Inflammatory macrophage (primary cell): ENCODE data around the gene TLR8.

Experiments
- DNase-seq, 2 donors: peaks; one replicate each; pipeline ENCODE4 v3.0.0-alpha.2; 2020 to 2022

Gene TLR8

DNA sequence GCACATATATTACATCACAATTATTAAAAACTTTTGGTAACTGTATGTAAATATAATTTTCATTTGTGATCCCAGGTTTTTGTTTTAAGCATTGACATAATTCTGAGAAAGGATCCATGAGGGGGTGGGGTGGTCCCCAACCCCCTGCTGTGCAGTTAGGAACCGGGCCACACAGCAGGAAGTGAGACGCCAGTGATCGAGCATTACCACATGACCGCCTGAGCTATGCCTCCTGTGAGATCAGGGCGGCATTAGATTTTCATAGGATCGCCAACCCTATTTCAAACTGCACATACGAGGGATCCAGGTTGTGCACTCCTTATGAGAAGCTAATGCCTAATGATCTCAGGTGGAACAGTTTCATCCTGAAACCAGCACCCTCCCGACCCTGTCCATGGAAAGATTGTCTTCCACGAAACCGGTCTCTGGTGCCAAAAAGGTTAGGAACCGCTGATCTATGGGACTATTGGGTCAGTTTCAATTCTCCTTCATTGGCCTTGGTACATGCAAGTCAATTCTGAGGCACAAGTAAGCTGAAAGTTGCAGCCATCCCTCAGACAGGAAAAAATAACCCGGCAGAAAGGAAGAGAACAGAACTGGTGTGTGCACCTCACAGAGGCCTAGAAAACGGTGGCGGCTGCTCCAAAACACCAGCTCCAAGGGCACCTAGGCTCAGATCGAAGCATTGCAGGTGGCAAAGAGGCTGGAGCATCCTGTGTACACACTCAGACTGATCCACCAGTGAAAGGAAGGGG lies 61.5 kb downstream of the TLR8 start:
- DNase-seq, result peak in 1 of 2 donors; percentile 38

DNA sequence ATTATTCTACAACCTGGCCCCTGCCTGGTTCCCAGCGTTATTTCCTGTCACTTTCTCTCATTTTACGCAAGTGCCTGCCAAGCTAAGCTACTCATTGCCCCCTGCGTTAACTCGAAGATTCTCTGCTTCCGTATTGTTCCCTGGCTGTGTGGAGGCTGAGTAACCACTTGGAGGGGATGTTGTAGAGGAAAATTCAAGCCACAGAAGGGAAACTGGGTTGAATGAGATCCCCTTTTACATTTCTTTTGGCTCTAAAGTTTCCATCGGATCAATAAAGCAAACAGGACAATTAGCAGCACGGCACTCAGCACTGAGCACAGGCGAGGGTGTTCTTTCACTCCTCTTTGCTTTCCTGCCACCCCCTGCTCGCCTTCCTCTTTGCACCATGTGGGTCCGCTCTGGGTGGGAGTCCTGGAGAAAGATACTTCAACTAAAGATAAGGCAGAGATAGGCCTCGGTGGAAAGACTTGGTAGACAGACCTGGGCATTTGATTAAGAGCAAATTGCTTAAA lies 64.3 kb downstream of the TLR8 start:
- peak; percentile 63 to 70 for DNase-seq

DNA sequence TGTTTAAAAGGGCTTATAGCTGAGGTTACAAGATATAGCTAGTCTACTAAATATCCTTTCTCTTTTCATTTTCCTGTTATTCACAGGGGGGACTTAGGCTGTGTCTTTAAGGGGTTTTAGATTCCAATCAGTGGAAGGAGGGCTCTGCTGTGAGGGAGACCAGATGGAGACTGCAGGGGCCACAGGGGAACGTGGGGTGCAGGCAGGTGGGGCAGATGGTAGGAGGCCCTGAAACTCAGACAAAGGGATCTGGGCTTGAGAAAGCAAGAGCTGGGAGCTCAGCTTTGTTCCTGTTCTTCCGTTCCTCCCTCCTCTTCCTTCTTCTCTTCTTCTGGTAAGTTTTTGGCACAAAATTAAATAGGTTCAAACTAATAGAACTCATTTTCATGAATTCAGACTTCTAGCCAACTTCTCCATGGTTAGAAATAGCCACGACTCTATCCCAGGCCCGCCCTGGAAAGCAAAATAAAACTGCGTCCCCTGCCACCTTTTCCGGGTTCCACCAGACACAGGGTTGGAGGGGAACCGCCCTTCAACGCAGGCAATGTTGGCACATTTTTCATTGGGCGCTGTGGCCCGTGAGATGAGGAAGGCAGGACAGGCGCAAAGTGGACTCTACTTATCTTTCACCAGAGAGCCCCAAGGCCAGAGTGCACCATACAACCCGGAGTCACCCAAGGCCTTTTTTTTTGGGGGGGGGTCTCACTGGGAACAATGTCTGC lies 65.0 kb downstream of the TLR8 start:
- DNase-seq, result peak; percentile 37 to 47

DNA sequence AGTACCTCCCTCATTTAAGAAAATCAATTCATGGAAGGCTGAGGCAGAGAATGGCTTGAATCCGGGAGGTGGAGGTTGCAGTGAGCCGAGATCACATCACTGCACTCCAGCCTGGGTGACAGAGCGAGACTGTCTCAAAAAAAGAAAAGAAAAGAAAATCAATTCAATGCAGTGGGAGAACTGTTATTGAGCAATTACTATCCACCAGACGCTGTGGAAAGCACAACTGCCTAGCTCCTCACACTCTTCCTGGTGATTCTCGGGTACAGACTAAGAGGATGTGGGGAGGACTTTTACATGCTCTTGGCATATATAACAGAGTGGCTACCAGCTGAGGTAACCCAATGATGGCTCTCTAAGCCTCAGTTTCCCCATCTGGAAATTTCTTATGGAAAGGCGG lies 65.8 kb downstream of the TLR8 start:
- DNase-seq, result peak; percentile 45 to 49
